H1 (cell line): Measurements from ENCODE around the gene PTPRG. TPM values are rescaled to one million over a fixed set of nuclear protein-coding genes. Genes with fewer than 3 reads are reported as not detected.

Experiments
- CTCF ChIA-PET: fragments of 300-600 bp; sonication (Branson Sonifier 250); formaldehyde crosslinking; loops from one replicate; lab custom pipeline; 2021; ENCODE audit not compliant: partially characterized antibody; lab: Charles Lee
- POLR2A ChIA-PET: fragments of 300-600 bp; sonication (Branson Sonifier 250); formaldehyde crosslinking; loops from one replicate; lab custom pipeline; 2021; ENCODE audit warnings: inconsistent platforms; ENCODE audit not compliant: partially characterized antibody; lab: Charles Lee
- DNase-seq, 2 experiments: peaks; one replicate each; pipeline versions ENCODE4 v3.0.0 to v3.0.0-alpha.2; 2010 to 2022; ENCODE audit warnings: low spot score in 2 of 2, low read depth in 1 of 2, mixed read lengths in 1 of 2
- FAIRE-seq: peaks from 2 replicates; lab custom pipeline; 2011; peaks lifted over from hg19 to GRCh38; lab: Jason Lieb, UNC
- H2AFZ ChIP-seq: 2 replicates; pipeline ENCODE4 v1.8.1; 2012; ENCODE audit warnings: low read length, inconsistent platforms
- H2AK5ac ChIP-seq: 2 replicates; pipeline ENCODE4 v1.6.1; 2013; ENCODE audit warnings: low read depth, low read length
- H2BK120ac ChIP-seq: replicated peaks from 2 replicates; pipeline ENCODE3; 2013; ENCODE audit warnings: low read depth, low read length, inconsistent platforms
- H2BK12ac ChIP-seq: 2 replicates; pipeline ENCODE4 v1.6.1; 2013; ENCODE audit warnings: low read depth, low read length
- H2BK15ac ChIP-seq: 2 replicates; pipeline ENCODE4 v1.6.1; 2013; ENCODE audit warnings: low read length
- H2BK20ac ChIP-seq: 2 replicates; pipeline ENCODE4 v1.6.1; 2013; ENCODE audit warnings: low read length
- H2BK5ac ChIP-seq: 2 replicates; pipeline ENCODE4 v1.6.1; 2013; ENCODE audit warnings: low read depth, low read length
- H3K14ac ChIP-seq: 2 replicates; pipeline ENCODE4 v1.6.1; 2013; ENCODE audit warnings: inconsistent platforms; ENCODE audit not compliant: insufficient read length
- H3K18ac ChIP-seq: 2 replicates; pipeline ENCODE4 v1.6.1; 2013; ENCODE audit warnings: low read length; ENCODE audit errors: extremely low read depth
- H3K23ac ChIP-seq: 2 replicates; pipeline ENCODE4 v1.6.1; 2013; ENCODE audit warnings: inconsistent platforms; ENCODE audit not compliant: insufficient read length
- H3K23me2 ChIP-seq: 2 replicates; pipeline ENCODE4 v1.6.1; 2013; ENCODE audit warnings: low read depth, low read length
- H3K27ac ChIP-seq: 2 replicates; pipeline ENCODE4 v1.6.1; 2011; ENCODE audit warnings: low read depth, low read length, inconsistent platforms
- H3K27me3 ChIP-seq, 4 experiments: replicated peaks in 1 of 4; 1 replicate in 1 of 4; 2 replicates in 3 of 4; pipeline versions ENCODE4 v1.6.1 to v1.8.1; 2011 to 2013; ENCODE audit warnings: low read length in 3 of 4, mild to moderate bottlenecking in 3 of 4, inconsistent platforms in 2 of 4, mixed read lengths in 2 of 4, moderate library complexity in 1 of 4; ENCODE audit not compliant: control insufficient read depth in 3 of 4, insufficient read depth in 3 of 4; ENCODE audit errors: extremely low read depth in 1 of 4
- H3K36me3 ChIP-seq, 4 experiments: 2 replicates each; pipeline versions ENCODE4 v1.6.1 to v1.8.1; 2011 to 2013; ENCODE audit warnings: mild to moderate bottlenecking in 4 of 4, low read length in 3 of 4, moderate library complexity in 2 of 4, control low read depth in 1 of 4, inconsistent platforms in 1 of 4; ENCODE audit not compliant: insufficient read depth in 4 of 4, control insufficient read depth in 2 of 4
- H3K4ac ChIP-seq: replicated peaks from 2 replicates; pipeline ENCODE3; 2013; ENCODE audit warnings: low read length, low read depth, mixed read lengths, inconsistent platforms; ENCODE audit not compliant: insufficient read length
- H3K4me1 ChIP-seq, 4 experiments: replicated peaks in 1 of 4; 1 replicate in 1 of 4; 2 replicates in 3 of 4; pipeline versions ENCODE4 v1.6.1 to v1.8.1; 2011 to 2013; ENCODE audit warnings: low read length in 3 of 4, inconsistent platforms in 2 of 4, mixed read lengths in 1 of 4; ENCODE audit not compliant: insufficient read depth in 4 of 4, control insufficient read depth in 3 of 4
- H3K4me2 ChIP-seq, 2 experiments: 2 replicates each; pipeline versions ENCODE4 v1.6.1 to v1.8.1; 2011 to 2013; ENCODE audit warnings: low read depth in 2 of 2, low read length in 2 of 2, control low read depth in 1 of 2, inconsistent platforms in 1 of 2, mild to moderate bottlenecking in 1 of 2; ENCODE audit not compliant: insufficient read depth in 1 of 2
- H3K4me3 ChIP-seq, 4 experiments: fragments of 200-600, 300-600 bp in 1 of 4; sonication (generic), shearing (Covaris generic), sonication (Bioruptor Twin) in 1 of 4; 2 replicates each; pipeline versions ENCODE4 v1.5.1 to v1.8.1; 2011 to 2016; ENCODE audit warnings: low read length in 4 of 4, low read depth in 3 of 4, control low read depth in 2 of 4, inconsistent platforms in 2 of 4, mild to moderate bottlenecking in 2 of 4, mixed read lengths in 1 of 4, moderate library complexity in 1 of 4; ENCODE audit not compliant: insufficient read depth in 2 of 4; ENCODE audit errors: extremely low read depth in 1 of 4
- H3K56ac ChIP-seq: replicated peaks from 2 replicates; pipeline ENCODE3; 2013; ENCODE audit warnings: low read depth, mild to moderate bottlenecking, mixed read lengths, low read length, inconsistent platforms; ENCODE audit not compliant: insufficient read length
- H3K79me1 ChIP-seq: 2 replicates; pipeline ENCODE4 v1.6.1; 2013; ENCODE audit warnings: low read depth, low read length, control low read depth
- H3K79me2 ChIP-seq, 2 experiments: 2 replicates each; pipeline versions ENCODE4 v1.6.1 to v1.8.1; 2012 to 2013; ENCODE audit warnings: low read length in 2 of 2, mild to moderate bottlenecking in 2 of 2, inconsistent platforms in 1 of 2; ENCODE audit not compliant: insufficient read depth in 2 of 2, control insufficient read depth in 1 of 2
- H3K9ac ChIP-seq, 4 experiments: replicated peaks in 1 of 4; 1 replicate in 1 of 4; 2 replicates in 3 of 4; pipeline versions ENCODE4 v1.6.1 to v1.8.1; 2011 to 2013; ENCODE audit warnings: low read depth in 3 of 4, low read length in 3 of 4, control low read depth in 2 of 4, mild to moderate bottlenecking in 2 of 4, moderate library complexity in 2 of 4, inconsistent platforms in 1 of 4; ENCODE audit errors: extremely low read depth in 1 of 4
- H3K9me3 ChIP-seq, 2 experiments: 2 replicates each; pipeline versions ENCODE4 v1.6.1 to v1.8.1; 2012 to 2013; ENCODE audit warnings: mild to moderate bottlenecking in 2 of 2, moderate library complexity in 2 of 2, control low read depth in 1 of 2, inconsistent platforms in 1 of 2, low read depth in 1 of 2, low read length in 1 of 2, mixed read lengths in 1 of 2; ENCODE audit not compliant: insufficient read depth in 2 of 2
- H4K20me1 ChIP-seq, 2 experiments: replicated peaks in 1 of 2; 2 replicates each; pipeline versions ENCODE3 to v1.8.1; 2011 to 2013; ENCODE audit warnings: inconsistent platforms in 2 of 2, low read length in 2 of 2, mild to moderate bottlenecking in 1 of 2; ENCODE audit not compliant: insufficient read depth in 2 of 2, control insufficient read depth in 1 of 2
- H4K5ac ChIP-seq: 2 replicates; pipeline ENCODE4 v1.6.1; 2013; ENCODE audit warnings: low read length, low read depth, mixed read lengths, inconsistent platforms; ENCODE audit not compliant: insufficient read length
- H4K8ac ChIP-seq: 2 replicates; pipeline ENCODE4 v1.8.0; 2013; ENCODE audit warnings: mild to moderate bottlenecking, moderate library complexity, low read length, inconsistent platforms; ENCODE audit not compliant: insufficient read depth; ENCODE audit errors: extremely low read depth
- H4K91ac ChIP-seq: replicated peaks from 2 replicates; pipeline ENCODE3; 2013; ENCODE audit warnings: low read length, mixed read lengths, inconsistent platforms; ENCODE audit not compliant: insufficient read length
- CEBPB ChIP-seq: IDR thresholded peaks from 2 replicates; pipeline ENCODE4 v1.6.1; 2012; ENCODE audit warnings: low read depth, low read length
- JUND ChIP-seq: IDR thresholded peaks from 2 replicates; pipeline ENCODE4 v1.6.1; 2011; ENCODE audit warnings: mild to moderate bottlenecking, improper control_type of control experiment, low read length
- MAFK ChIP-seq: IDR thresholded peaks from 2 replicates; pipeline ENCODE4 v1.6.1; 2012; ENCODE audit warnings: low read depth, mild to moderate bottlenecking, improper control_type of control experiment, low read length
- RAD21 ChIP-seq, 2 experiments: IDR thresholded peaks in 1 of 2; conservative IDR thresholded peaks in 1 of 2; 2 replicates each; pipeline ENCODE4 v1.6.1; 2011; ENCODE audit warnings: low read depth in 2 of 2, low read length in 2 of 2, improper control_type of control experiment in 1 of 2, inconsistent platforms in 1 of 2, mild to moderate bottlenecking in 1 of 2, moderate library complexity in 1 of 2
- SRF ChIP-seq: IDR thresholded peaks from 2 replicates; pipeline ENCODE4 v1.6.1; 2011; ENCODE audit warnings: mild to moderate bottlenecking, low read depth, low read length, moderate library complexity
- TCF12 ChIP-seq: IDR thresholded peaks from 2 replicates; pipeline ENCODE4 v1.6.1; 2011; ENCODE audit warnings: low read depth, mild to moderate bottlenecking, low read length
- TEAD4 ChIP-seq: IDR thresholded peaks from 2 replicates; pipeline ENCODE4 v1.6.1; 2012; ENCODE audit warnings: low read depth, low read length, inconsistent platforms, mixed read lengths
- WGBS, 2 experiments: shearing (Covaris generic) in 1 of 2; methylation state at CpG; one replicate each; pipeline versions ENCODE4 v1.1.6 to v1.1.7; 2013 to 2015; ENCODE audit warnings: low lambda C conversion rate in 2 of 2, mixed read lengths in 2 of 2, inconsistent platforms in 1 of 2, low coverage in 1 of 2, missing lambda C conversion rate in 1 of 2; ENCODE audit not compliant: insufficient replicate concordance in 2 of 2, insufficient coverage in 1 of 2, insufficient read length in 1 of 2; ENCODE audit errors: extremely low coverage in 1 of 2, missing lambda C conversion rate in 1 of 2; 5-methylcytosine and 5-hydroxymethylcytosine counted together
- polyA plus RNA-seq, 7 experiments: library from polyadenylated mRNA; depleted of rRNA in 3 of 7; stranded (reverse) in 5 of 7; unstranded in 2 of 7; fragments of >200 nt in 5 of 7; fragments of 200-250 nt in 2 of 7; gene quantifications; 1 replicate in 5 of 7; 2 replicates in 1 of 7; 4 replicates in 1 of 7; pipeline versions ENCODE4 v1.2.1 to v1.2.3, GENCODE V29; 2011 to 2013; ENCODE audit warnings: missing spikeins in 2 of 7, mixed read lengths in 2 of 7
- total RNA-seq: library from RNA; stranded (reverse); fragmentation: NEBNext Ultra II Directional; extraction: Animal tissue kit (Norgen Biotek cat#: 25700); gene quantifications from 2 replicates; pipeline ENCODE4 v1.2.1, GENCODE V29; 2021

PTPRG gene
- total and polyA plus RNA-seq, 2 of the 8 experiments (the other 6 are each of a cell fraction or from before 2014, with no cell fraction given), result 23.3 to 96.2 TPM

- Histone ChIP-seq H3K9me3 (no peaks in the 10 kb centered on the region), H2BK5ac (no peak overlapping the region), H2BK15ac (no peak overlapping the region), H2AK5ac (no peak overlapping the region), H3K23ac (no peak overlapping the region), H3K4ac (no peak overlapping the region), H3K27me3 (no peaks in the 10 kb centered on the region), H3K18ac (no peak overlapping the region), H4K91ac (no peak overlapping the region), H3K4me2 (no peak overlapping the region), H2BK20ac (no peak overlapping the region), H4K8ac (no peak overlapping the region), H3K4me1 (peaks cover 9 to 36% (median 24%) of the 10 kb centered on the region in 4 experiments; a peak in 6 of 7 replicates), H3K4me3 (no peak overlapping the region), H4K5ac (no peak overlapping the region), H3K79me2 (peaks cover 3 to 69% of the 10 kb centered on the region in 2 experiments; a peak in 3 of 4 replicates), H2BK12ac (no peak overlapping the region), H3K56ac (no peak overlapping the region), H2AFZ (no peak overlapping the region), H4K20me1 (peaks cover 1 to 3% of the 10 kb centered on the region in 2 experiments), H3K23me2 (peaks cover 2% of the 10 kb centered on the region; the same call in 1 of the 2 replicates), H3K36me3 (no peaks in the 10 kb centered on the region), H3K14ac (no peak overlapping the region), H3K27ac (no peak overlapping the region), H3K9ac (no peak overlapping the region)
- FAIRE-seq, result no peak
- DNase-seq, result no peak
- ChIA-PET CTCF (interaction anchor here (2.4 to 4.6 kb wide), 3 partner anchors 9 to 380 kb away, joined by 6 to 38 read pairs (median 8); no protein-coding TSS in a partner anchor), POLR2A (interaction anchor here (1.2 kb wide), 1 partner anchor 383 kb away, joined by 4 read pairs; the partner anchor contains the start of gene PTPRG)
- WGBS, 2 experiments, result 83% methylated on average over 6 of the region's 6 CpGs; no CpG with 5 or more reads in 1 of the 2 experiments
- TF ChIP-seq MAFK (no peak), TCF12 (0 out of 2 replicates have a peak, but pooled peaks have one; percentile 32), CEBPB (peak; percentile 71), RAD21 (IDR thresholded peaks at IDR 0.05 in 1 of 2, conservative IDR thresholded peaks at IDR 0.05 in 1 of 2; ENCODE audit: low read depth in 2 of 2, low read length in 2 of 2) (peak in 1 of 2 experiments; percentile 12; a peak in 2 of 4 replicates), JUND (0 out of 2 replicates have a peak, but pooled peaks have one; percentile 11), TEAD4 (0 out of 2 replicates have a peak, but pooled peaks have one; percentile 51), SRF (no peak)
- TF ChIP-seq, all 59 proteins: peak for 5
- Histone ChIP-seq H3K79me1 (peaks cover 2% of the 10 kb centered on the region; the same call in 1 of the 2 replicates), H2BK120ac (no peak overlapping the region)
These were observed 383.4 kb downstream of the PTPRG start for GRCh38 chr3:61944726-61945125.
